HG03469 (cell line): ENCODE measurements around the gene KRT17.
"Not testable (repeated sequence)": the region's sequence is repeated elsewhere in the genome, so short reads cannot be mapped to it uniquely, and the experiment has no call there.

Source experiments
- ATAC-seq: cut with Tn5 transposase; IDR thresholded peaks from one replicate; pipeline ENCODE4 v1.9.1; 2021; ENCODE audit warnings: mild to moderate bottlenecking, moderate library complexity, moderate number of reproducible peaks; ENCODE audit not compliant: unreplicated experiment

Gene KRT17

DNA sequence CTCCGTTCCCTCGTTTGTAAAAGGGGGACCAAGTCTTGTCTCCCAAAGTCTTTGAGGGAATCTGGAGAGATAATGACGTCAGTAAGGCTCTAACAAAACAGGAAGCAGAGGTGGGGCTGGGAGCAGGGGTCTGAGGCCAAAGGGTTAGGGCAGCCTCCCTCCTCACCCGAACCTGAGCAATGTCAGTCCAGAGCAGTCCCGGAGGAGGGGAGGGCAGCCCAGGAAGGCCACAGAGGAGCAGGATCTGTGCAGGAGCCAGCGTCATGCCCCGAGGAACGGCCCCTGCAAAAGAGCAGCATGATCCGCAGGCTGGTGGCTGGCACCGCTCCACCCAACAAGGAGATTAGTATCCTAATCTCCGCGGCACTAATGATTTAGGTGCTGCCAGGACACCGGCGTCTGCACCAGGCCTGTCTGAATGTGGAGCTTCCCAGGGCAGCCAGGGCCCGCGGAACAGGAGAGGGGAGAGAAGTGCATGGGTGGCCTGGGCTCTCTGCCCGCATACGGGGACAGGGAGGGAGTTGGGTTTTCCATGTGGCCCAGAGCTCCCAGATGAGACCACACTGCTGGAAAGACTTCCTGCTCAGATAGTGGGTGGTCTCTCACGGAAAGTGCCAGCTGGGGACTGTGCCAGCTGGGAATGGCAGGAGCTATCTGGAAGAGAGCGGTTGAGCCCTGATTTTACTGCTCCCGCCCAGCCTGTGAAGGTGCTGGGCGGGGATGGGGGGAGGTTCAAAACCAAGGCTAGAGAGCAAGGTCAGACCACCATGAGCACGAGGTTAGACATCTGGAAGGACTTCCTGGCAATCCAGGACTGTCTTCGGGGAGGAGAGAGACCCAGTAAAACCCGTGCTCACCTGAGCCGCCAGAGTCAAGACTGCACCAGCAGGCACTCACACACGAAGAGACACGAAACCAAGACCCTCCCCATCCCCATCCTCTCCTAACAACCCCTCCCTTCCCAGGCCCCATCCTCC, 11.0 kb upstream of the KRT17 start:
- no peak for ATAC-seq

DNA sequence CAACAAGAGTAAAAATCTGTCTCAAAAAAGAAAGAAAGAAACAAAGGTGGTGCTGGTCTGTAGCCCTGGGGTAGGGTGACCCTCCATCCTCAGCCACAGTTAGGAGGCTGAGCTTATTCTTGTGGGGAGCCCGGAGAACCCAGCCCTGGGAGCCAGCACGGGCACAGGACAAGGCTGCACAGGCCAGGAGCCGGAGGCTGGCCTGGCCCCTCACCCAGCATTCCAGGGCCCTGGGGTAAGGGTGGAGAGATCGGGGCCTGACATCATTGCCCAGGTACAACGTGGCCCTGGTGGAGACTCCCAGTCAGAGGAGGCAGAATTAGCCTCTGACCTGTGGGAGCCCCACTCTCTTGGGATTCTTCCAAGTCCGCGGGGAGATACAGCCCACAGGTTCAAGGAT, 10.3 kb upstream of the KRT17 start:
- no peak for ATAC-seq

DNA sequence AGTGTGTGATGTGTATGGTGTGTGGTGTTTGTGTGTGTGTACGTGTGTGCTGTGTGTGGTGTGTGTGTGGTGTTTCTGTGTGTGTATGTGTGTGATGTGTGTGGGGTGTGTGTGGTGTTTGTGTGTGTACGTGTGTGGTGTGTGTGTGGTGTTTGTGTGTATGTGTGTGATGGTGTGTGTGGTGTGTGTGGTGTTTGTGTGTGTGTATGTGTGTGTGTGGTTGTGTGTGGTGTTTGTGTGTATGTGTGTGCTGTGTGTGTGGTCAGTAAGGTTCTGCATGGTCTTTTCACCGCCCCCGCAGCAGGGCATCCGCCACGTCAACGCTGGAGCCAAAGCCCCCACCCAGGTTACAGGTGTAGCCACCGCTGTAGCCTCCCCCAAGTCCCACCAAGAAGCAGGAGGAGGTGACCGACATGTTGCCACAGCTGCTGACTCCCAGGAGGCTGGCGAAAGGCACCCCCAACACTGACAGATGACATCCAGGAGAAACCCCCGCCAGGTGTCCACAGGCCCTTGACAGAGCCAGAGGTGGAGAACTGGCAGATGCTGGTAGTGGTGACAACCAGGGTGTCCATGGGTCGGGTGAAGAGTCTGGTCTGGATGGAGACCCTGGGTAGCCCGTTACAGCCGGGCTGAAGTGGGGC, 9.3 kb upstream of the KRT17 start:
- ATAC-seq = no peak

DNA sequence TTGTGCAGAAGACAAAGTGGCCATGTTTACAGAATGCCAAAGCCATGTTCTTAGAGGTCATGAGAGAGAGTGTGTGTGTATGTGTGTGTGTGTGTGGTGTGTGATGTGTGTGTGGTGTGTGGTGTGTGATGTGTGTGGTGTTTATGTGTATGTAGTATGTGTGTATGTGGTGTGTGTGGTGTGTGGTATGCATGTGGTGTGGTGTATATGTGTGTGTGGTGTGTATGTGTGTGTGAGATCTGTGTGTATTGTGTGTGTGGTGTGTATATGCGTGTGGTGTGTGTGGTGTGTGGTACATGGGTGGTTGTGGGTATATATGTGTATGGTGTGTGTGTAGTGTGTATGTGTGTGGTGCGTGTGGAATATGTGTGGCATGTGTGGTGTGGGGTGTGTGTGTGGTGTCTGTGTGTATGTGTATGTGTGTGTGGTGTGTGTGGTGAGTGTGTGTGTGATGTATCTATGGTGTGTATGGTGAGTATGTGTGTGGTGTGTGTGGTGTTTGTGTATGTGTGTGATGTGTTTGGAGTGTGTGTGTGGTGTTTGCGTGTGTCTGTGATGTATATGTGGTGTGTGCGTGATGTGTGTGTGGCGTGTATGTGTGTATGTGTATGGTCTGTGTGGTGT, 8.2 kb upstream of the KRT17 start:
- no peak for ATAC-seq

DNA sequence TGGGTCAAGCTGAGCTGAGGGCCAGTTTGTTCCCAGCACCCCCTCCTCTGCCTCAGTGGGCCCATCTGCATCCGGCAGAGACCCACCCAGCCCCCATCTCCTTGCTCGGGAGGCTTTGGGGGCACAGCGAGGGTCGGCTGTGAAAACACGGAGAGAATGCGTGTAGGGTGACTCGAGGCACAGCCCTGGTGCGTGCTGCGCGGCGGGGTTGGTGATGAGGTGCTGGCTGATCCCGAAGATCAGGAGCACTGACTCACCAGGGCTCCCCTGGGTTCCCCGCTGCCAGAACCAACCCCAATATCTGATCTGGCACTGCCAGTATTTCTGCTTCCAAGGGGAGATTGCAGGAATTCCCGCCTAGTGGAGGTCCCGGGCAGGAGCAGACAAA, 7.5 kb upstream of the KRT17 start:
- ATAC-seq = no peak

DNA sequence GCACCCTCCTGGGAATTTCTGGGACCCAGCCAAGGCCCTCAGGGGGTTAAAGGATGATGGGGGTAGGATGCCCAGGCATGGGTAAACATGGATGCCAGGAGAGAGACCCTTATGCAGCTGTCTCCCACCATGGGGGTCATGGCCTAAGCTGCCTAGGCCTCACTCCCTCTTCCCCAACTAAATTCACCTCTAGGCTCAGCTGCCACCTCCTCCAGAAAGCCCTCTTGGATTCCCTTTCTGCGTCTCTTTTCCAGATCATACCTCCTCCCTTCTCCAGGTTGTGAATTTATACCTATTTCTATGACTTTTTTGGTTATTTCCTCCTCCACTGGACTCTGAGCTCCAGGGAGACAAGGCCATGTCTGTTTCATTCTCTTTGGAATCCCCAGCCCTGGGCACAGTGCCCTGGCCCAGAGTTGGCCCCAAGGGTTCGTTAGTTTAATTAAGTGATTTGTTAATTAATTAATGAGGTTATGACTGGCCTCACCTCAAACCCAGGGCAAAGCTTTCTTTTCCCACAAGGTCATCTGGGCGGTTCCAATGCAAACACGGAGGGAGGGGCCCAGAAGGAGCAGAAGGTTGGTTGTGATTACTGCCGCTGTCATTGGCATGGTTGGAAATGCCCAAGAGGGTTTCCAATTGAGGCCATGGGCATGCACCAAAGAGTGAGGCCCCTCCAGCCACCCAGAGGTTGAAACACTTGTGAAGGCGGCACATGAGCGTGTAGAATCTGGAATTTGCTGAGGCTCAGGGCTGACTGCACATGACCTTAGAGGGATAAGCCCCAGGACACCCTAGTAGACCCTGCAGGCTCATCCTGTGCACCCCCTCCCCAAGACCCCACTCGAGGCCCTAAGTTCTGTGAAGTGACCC, 6.9 kb upstream of the KRT17 start:
- no peak for ATAC-seq

DNA sequence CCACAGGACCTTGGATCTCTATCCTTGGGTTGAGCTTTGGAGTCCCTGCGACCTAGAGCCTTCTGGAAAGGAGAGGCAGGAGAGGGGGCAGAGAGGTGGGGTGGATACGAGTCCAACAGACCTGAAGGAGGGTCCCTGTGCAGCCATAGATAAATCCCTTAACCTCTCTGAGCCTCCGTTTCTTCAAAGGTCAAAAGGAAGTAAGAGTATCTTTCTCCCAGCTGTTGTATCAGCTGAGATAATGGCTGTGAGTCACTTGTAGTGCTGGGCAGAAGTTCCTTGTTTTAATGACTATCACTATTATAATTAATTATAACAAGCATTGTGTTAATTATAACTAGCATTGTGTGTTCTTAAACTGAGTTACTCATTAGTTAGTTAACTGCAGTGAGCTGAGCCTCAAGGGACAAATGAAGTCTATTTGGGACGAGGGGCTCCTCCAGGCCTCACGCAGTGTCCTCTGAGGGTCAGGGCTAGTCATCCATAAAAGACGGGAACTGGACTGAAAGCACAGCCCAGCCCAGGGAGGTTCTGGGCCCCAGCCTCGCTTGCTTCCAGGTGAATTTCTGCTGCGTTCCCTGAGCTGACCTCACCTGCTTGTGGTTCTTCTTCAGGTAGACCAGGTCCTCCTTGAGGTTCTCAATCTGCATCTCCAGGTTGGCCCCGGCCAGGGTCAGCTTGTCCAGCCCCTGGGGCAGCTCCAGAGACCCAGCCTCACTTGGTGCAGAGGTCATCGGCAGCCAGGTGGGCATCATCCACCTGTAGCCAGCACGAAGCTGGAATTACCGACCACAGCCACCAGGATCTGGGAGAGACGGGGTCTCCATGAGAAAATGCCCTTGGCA, 5.7 kb upstream of the KRT17 start:
- no peak for ATAC-seq

DNA sequence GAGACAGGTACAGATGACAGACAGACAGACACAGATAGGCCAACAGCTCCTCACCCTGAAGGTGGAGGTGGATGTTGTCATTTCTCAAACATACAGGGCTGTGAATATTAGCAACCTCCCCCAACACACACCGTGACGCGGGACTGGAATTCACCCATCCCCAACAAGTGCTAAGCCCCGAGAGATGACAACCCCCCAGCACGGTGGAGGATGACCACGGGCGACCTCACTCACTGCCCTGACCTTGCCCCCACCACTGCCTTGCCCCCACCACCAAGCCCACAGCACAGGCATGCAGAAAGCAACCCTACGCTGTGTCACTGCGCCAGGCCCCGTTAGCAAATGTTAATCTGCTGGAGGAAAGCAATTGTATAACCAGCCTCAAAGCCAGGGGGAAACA, 4.9 kb upstream of the KRT17 start:
- ATAC-seq = no peak

DNA sequence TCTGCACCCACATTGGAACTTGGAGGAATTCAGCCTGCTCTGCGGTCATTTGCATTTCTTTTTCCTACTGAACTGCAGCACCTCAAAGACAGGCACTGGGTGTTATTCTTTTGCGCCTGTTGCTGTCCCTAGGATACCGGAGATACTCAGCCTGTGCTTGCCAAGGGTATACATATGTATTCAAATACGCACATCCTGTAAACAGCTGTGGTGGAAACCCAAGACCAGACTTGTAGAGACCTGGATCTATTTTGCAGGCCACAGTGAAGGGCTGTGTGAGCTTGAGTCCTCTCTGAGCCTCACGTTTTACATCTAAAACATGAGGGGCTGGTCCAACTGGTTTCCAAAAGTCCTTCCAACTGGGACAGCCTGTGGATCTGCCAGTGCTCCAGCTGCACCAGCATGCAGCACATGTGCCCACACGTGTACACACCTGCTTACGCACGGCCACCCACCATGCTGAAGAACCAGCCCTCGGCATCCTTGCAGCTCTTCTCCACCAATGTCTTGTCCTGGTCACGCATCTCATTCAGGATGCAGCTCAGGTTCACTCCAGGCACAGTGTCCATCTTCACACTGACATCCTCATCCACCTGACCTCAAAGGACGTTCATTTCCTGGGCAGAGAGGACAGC, 4.4 kb upstream of the KRT17 start:
- ATAC-seq = not testable (repeated sequence)

DNA sequence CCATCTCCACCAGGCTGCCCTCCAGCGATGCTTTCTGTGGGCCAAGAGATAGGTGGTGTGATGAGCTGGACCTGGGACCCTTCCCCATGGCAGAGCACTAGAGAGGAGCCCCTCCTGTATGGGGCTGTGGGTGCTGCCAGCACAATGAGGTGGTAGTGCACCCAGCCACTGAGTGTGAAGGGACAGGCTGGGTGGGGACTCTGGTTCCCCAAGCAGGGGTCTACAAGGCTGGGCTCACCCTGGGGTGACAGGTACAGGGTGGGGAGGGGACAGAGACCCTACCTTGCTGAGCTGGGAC, 3.6 kb upstream of the KRT17 start:
- not testable (repeated sequence) for ATAC-seq

DNA sequence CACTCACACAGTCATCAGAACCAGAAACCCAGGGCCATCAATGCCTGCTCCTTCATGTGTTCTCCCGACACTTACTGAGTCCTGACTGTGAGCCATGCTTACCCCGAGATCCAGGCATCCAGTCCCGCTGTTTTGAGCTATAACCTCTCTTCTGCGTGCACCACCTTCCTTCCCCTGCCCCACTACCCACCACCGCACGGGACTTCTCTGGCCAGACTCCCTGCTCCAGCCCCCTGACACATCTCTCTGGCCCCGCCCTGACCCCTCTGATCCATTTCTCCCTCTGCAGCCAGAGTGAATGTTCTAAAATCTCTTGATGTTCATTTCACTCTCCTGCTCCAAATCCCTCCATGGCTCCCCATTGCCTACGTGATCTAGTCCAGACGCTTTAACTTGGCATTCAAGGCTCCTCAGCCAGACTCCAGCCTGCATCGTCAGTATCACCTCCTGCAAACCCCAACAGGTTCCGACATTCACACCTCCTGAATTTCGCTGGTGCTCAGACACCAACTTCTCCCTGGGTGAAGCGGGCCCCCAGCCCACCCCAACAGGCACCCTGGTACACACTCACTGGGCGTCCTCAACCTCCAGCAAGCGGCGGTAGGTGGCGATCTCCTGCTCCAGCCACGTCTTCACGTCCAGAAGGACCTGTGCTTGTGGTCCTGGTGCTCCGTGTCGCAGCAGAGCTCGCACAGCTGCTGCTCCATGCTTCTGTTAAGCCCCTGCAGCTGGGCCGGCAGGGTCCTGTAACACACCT, 3.1 kb upstream of the KRT17 start:
- no peak for ATAC-seq

DNA sequence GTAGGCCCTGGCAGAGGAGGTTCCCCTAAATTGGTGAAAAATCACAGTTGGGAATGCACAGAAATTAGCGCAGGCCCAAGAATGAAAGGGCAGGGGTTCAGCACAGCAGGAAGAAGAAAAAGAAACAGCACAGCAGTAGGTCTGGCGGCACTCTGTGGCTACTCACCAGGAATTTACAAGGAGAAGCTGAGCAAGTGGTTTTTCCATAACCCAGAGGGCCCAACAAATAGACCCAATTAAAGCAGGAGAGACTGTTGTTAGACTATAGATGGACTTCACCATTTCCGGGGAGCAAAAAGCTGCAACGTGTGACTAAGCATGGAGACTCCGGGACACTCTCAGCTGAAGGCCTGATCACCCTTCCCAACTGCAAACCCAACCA, 2.5 kb upstream of the KRT17 start:
- ATAC-seq = not testable (repeated sequence)

DNA sequence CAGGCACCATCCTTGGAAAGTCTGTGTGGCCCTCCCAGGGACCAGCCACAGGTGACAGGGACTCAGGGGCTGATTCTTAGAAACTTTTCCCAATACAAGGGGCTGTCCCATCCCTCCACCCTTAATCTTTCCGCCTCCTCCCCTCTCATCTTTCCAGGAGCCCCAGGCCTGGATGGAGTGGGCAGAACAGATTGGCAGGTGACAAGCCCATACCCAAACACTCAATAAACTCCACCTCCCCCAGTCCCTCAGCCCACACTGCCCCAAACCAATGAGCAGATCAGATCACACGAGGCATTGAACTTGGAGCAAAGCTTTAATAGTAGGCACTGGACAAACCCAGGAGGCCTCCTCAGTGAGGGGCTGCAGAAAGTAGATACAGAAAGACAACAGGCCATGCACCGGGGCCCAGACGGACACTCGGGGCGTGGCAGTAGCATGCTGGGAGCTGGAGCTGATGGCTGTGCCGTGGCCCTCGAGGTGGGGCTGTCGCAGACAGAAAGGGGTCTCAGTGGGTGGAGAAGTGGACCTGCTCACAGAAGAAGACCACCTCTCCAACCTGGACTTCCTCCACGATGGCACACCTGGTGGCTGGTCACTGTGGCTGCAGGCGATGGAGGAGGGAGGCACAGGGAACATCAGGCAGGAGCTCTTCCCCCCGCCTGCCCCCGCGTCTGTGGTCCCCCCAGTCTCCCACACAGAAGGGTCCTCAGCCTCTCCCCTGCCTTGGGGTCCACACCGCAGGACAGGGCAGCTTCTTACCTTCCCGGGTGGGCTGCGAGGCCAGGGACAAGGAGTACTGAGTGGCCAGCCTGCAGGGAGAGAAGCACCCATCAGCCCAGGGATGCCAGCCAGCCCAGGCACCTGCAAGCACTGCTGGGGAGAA, 1.9 kb upstream of the KRT17 start:
- not testable (repeated sequence) for ATAC-seq

DNA sequence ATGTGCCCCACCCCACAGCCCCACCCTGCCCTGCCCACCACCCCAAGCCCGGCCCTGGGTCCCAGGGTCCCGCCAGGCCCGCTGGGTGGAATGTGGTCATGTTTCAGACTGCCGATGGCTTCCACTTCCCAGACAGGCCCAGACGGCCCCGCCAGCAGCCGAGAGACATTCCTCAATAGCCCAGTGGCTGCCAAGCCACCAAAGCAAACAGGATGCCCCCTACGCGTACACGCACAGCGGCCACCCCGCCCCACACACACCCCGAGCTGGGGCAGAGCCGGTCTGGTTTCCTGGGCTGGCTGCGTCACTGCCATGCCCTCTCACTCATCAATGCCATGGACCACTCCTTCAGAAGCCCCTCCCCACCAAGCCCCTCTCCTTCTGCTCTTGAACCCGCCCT, 1.2 kb upstream of the KRT17 start:
- no peak for ATAC-seq

DNA sequence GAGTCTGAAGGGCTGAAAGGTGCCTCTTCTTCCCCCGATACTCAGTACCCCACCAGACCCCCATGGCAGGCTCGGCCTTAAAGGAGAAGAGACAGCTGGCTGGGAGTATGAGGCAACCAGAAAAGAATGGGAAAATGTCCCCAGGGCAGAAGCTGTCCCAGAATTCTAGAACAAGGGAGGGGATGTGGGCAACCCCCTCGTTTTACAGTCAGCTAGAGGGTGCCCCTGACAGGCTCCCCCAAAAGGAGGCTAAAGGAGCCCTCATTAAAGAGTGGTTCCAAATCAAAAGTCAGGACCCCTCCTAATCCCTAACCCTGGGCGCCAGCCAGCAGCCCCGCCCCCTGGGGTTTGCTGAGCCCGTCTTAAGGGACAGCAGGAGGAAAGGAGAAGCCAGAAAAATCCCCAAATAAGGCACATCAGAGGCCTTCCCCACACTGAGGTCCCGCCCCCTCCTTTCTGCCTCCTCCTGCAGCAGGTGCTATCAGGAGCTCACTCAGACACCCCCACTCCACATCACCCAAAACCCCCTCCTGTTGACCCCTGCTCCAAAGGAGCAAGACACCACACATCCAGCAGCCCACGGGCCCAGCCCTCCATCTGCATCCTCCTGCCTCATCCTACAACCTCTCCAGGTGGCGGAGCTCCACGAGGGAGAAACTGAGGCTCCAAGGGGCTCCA, 1.1 kb downstream of the KRT17 start:
- not testable (repeated sequence) for ATAC-seq

DNA sequence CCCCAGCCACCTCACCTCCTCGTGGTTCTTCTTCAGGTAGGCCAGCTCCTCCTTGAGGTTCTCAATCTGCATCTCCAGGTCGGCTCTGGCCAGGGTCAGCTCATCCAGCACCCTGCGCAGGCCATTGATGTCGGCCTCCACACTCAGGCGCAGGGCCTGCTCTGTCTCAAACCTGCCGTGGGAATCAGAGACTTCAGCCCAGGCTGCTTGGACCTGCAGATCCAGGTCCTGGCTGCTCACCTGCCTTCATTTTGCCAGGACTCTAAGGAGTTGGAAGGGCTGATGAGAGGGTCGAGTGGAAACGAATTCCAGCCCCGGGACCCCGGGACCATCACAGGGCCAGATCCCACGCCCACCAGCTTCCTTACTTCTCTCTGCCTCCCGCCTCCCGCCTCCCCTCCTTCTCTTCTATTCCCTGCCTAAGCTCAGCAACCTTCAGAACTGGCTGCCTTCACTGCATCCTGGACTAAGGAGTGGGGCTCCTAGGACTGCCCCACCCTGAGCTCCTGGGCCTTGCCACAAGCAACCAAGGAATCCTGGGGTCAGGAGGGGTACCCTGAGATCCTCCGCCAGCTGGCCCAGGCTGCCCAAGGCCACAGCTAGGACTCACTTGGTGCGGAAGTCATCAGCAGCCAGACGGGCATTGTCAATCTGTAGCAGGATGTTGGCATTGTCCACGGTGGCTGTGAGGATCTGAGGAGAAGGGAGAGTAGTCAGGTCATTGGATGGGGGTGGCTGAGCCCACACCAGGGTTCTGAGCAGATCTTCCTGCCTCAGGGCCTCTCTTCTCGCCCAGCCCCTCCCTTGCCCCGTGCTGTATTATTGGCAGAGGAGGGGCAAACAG, 1.8 kb downstream of the KRT17 start:
- not testable (repeated sequence) for ATAC-seq

DNA sequence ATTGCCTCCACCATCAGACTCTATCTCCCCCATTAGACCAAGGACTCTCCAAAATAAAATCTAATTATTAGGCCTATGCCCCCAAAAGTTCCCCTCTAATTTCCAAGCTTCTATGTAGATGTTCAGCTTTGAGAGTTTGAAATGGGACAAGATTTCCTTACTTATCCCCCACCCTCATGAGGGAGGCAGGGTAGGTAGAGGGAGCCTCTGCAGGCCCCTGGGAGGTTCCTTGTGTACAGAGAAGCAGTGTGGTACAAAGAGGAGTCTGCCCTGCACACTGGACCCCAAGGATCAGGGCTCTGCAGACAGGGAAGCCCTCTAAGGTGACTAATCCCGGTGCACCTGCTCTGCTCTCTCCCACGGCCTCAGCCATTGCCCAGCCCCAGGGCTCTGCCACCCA, 2.5 kb downstream of the KRT17 start:
- no peak for ATAC-seq
